RWPE2 (cell line): ENCODE data around the gene KRT17.
A peak's percentile ranks its signal among the peaks of the same experiment; 100 is the strongest.

Source experiments
- ATAC-seq: fragments of 200-7000 bp; cut with Tn5 transposase; 3 replicates; pipeline ENCODE4 v1.9.1; 2021; ENCODE audit warnings: low read depth
- DNase-seq: peaks from one replicate; pipeline ENCODE4 v3.0.0-alpha.2; 2020; ENCODE audit warnings: low spot score
- H3K27ac ChIP-seq: fragments of 450-650 bp; 2 replicates; pipeline ENCODE4 v1.5.1; 2017; ENCODE audit warnings: mild to moderate bottlenecking; ENCODE audit not compliant: poor library complexity, severe bottlenecking
- H3K27me3 ChIP-seq: fragments of 250-450 bp; sonication (Bioruptor Pico); 2 replicates; pipeline ENCODE4 v1.5.1; 2021; ENCODE audit warnings: mild to moderate bottlenecking, moderate library complexity; ENCODE audit not compliant: insufficient read depth, poor library complexity, severe bottlenecking
- H3K36me3 ChIP-seq: fragments of 250-450 bp; sonication (Bioruptor Pico); 2 replicates; pipeline ENCODE4 v1.5.1; 2020; ENCODE audit warnings: low read depth, mild to moderate bottlenecking, moderate library complexity
- H3K4me1 ChIP-seq: fragments of 250-450 bp; sonication (Bioruptor Pico); 2 replicates; pipeline ENCODE4 v1.5.1; 2021; ENCODE audit warnings: mild to moderate bottlenecking, moderate library complexity; ENCODE audit not compliant: insufficient read depth, poor library complexity, severe bottlenecking
- H3K4me3 ChIP-seq: fragments of 250-450 bp; sonication (Bioruptor Pico); 2 replicates; pipeline ENCODE4 v1.5.1; 2021; ENCODE audit warnings: mild to moderate bottlenecking, moderate library complexity; ENCODE audit not compliant: severe bottlenecking
- H3K9me3 ChIP-seq: fragments of 250-450 bp; sonication (Bioruptor Pico); 2 replicates; pipeline ENCODE4 v1.5.1; 2021; ENCODE audit warnings: mild to moderate bottlenecking, moderate library complexity; ENCODE audit not compliant: severe bottlenecking
- TF ChIP-seq, protein P1 (sequence below): fragments of 450-650 bp; IDR thresholded peaks from one replicate; pipeline ENCODE4 v1.5.1; 2017; ENCODE audit warnings: mild to moderate bottlenecking, moderate library complexity; ENCODE audit not compliant: poor library complexity, severe bottlenecking

The KRT17 gene

DNA sequence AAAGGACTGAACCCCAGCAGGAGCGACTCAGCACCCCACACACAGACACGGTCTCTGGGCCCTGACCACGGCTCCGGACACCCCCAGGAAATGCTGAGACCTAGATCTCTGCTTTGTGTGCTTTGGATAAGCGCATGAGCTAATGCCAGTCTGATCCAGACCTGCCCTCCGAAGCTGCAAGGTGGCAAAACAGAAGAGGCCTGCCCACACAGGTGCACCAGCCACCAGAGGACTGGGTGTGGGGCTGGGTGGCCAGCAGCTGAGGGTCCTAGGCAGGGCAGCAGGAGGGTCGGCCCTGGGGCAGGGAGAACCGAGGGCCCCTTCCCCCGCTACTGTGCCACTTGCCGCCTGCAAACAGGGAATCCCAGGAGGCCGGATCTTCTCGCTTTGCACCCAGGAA is 33.6 kb upstream of the KRT17 start:
- Histone ChIP-seq H3K4me1 (peaks cover 38% of the 10 kb centered on the region), H3K4me3 (no peak overlapping the region), H3K27ac (peak overlapping the region; percentile 99), H3K36me3 (no peaks in the 10 kb centered on the region), H3K27me3 (no peaks in the 10 kb centered on the region), H3K9me3 (no peaks in the 10 kb centered on the region)
- no peak for ATAC-seq
- DNase-seq, result no peak
- TF ChIP-seq, protein P1, sequence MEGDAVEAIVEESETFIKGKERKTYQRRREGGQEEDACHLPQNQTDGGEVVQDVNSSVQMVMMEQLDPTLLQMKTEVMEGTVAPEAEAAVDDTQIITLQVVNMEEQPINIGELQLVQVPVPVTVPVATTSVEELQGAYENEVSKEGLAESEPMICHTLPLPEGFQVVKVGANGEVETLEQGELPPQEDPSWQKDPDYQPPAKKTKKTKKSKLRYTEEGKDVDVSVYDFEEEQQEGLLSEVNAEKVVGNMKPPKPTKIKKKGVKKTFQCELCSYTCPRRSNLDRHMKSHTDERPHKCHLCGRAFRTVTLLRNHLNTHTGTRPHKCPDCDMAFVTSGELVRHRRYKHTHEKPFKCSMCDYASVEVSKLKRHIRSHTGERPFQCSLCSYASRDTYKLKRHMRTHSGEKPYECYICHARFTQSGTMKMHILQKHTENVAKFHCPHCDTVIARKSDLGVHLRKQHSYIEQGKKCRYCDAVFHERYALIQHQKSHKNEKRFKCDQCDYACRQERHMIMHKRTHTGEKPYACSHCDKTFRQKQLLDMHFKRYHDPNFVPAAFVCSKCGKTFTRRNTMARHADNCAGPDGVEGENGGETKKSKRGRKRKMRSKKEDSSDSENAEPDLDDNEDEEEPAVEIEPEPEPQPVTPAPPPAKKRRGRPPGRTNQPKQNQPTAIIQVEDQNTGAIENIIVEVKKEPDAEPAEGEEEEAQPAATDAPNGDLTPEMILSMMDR, result no peak

DNA sequence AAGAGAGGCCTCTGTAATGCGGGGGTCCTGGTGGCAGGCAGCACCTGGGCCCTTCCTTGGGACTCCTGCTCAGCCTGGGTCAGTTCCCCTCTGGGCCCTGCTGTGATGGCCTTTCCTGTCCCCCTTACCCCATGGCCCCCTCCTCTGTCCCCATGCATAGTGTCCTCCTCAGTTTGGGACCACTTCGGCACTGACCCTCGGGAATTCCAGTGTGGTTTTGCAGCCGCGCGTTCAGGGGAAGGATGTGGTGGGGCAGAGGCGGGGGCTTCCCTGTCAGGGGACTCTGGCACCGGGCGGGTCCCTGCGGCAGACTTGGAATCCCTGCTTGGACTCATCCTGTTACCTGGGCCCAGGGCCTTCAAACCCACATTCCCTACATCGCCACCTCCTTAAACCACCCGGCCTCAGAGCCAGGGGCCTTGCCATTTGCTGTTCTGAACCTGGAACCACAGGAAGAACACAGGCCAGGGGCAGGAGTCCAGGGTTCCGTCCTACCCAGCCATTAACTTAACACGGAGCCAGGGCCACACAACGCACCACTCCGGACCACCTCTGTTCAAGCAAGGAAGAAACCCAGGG is 32.9 kb upstream of the KRT17 start:
- H3K4me1 ChIP-seq, result peaks cover 45% of the 10 kb centered on the region

DNA sequence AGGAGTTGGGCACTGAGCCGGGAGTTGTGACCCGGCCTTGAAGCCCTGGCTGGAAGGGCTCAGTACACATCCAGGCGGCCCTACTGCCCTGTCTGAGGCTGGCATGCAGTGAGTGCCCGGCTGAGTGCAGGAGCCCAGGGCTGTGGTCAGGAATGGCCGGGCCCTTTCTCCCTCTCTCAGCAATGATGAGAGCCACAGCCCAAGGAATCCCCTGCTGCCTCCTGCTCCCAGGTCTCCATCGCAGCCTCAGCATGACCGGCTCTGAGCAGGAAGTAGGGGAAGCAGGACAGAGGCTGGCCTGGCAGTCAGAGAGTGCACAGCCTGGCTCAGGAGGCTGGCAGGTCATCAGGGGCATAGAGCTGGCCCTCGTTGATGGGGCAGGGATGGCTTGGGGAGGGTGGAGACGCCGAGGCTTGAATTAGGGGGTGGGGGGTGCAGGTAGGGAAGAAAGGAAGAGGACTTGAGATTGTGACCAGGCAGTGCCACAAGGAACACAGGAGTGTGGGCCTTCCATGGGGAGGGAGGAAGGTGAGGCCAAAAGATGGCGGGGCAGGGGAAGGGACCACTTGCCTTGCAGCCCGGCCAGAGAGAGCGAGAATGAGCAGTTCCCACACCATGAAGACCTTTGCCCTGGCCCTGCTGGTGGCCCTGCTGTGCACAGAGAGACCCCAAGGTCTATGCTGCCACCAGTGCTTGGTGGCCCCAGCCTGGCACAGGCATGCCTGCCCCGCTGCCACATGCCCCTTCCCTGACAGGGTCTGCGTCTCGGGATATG is 32.1 kb upstream of the KRT17 start:
- ATAC-seq (no peak), DNase-seq (no peak)
- TF ChIP-seq, protein P1, result no peak
- no peaks in the 10 kb centered on the region for H3K27me3 ChIP-seq
- no peak overlapping the region for H3K4me3 ChIP-seq
- no peaks in the 10 kb centered on the region for H3K9me3 ChIP-seq
- no peaks in the 10 kb centered on the region for H3K36me3 ChIP-seq
- peak overlapping the region; percentile 99 for H3K27ac ChIP-seq
- peaks cover 53% of the 10 kb centered on the region for H3K4me1 ChIP-seq

More for the DNA sequence above, 32.9 kb upstream of the KRT17 start:
- no peak overlapping the region for H3K4me3 ChIP-seq
- TF ChIP-seq, protein P1, result no peak
- H3K9me3 ChIP-seq, result no peaks in the 10 kb centered on the region
- H3K27me3 ChIP-seq, result no peaks in the 10 kb centered on the region
- H3K36me3 ChIP-seq, result no peaks in the 10 kb centered on the region
- DNase-seq (no peak), ATAC-seq (no peak)
- H3K27ac ChIP-seq, result peak overlapping the region; percentile 99

DNA sequence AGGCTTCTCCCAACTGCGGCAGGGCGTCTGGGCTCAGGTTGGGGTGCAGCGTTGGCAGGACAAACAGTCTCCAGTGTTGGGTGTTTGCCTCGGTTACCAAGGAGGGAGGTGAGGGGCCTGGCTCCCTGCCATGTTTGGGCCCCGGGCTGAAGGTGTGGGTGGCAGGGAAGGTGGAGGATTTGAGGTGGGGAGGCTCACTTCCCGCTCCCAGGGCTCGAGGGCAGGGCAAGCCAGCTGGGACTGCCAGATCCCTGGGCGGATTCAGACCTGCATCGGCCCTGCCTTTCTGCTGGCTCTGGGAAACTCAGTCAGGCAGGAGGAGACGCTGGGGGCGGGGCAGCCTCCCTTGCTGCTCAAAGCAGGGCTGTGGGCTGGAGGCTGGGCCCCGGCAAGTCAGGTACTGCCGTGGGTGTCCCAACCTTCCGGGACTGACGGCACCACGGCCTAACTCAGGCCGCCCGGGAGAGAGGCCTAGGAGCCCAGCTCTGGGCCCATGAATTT is 31.3 kb upstream of the KRT17 start:
- H3K9me3 ChIP-seq, result no peaks in the 10 kb centered on the region
- peak; percentile 59 for ATAC-seq
- no peaks in the 10 kb centered on the region for H3K36me3 ChIP-seq
- peak overlapping the region; percentile 99 for H3K27ac ChIP-seq
- no peaks in the 10 kb centered on the region for H3K27me3 ChIP-seq
- H3K4me1 ChIP-seq, result peaks cover 61% of the 10 kb centered on the region
- DNase-seq, result peak; percentile 99
- no peak overlapping the region for H3K4me3 ChIP-seq
- TF ChIP-seq, protein P1, result no peak
